GM23338 (cell line): ENCODE data around the gene TNNT1. TPM values are rescaled to one million over a fixed set of nuclear protein-coding genes. Genes with fewer than 3 reads are reported as not detected.
"Not testable (repeated sequence)": the region's sequence is repeated elsewhere in the genome, so short reads cannot be mapped to it uniquely, and the experiment has no call there.

Source experiments
- ATAC-seq: fragments of 200-7000 bp; cut with Tn5 transposase; 3 replicates; pipeline ENCODE4 v1.9.1; 2020
- DNase-seq: peaks from one replicate; pipeline ENCODE4 v3.0.0-alpha.2; 2015; ENCODE audit warnings: low spot score
- H2AFZ ChIP-seq: fragments of 200-600 bp; sonication (generic); 2 replicates; pipeline ENCODE4 v1.8.0; 2016; ENCODE audit warnings: antibody characterized with exemption, mild to moderate bottlenecking, moderate library complexity
- H3F3A ChIP-seq: fragments of 200-600 bp; sonication (generic); replicated peaks from 2 replicates; pipeline ENCODE4 v1.8.0; 2017; ENCODE audit warnings: antibody characterized with exemption, mixed run types, low read depth
- H3K27ac ChIP-seq: fragments of 200-600 bp; sonication (generic); 2 replicates; pipeline ENCODE4 v1.6.1; 2016; ENCODE audit warnings: low read depth
- H3K27me3 ChIP-seq: fragments of 200-600 bp; sonication (generic); 2 replicates; pipeline ENCODE4 v1.8.0; 2016; ENCODE audit warnings: mild to moderate bottlenecking, mixed run types, moderate library complexity; ENCODE audit not compliant: insufficient read depth
- H3K36me3 ChIP-seq: fragments of 200-600 bp; sonication (generic); 2 replicates; pipeline ENCODE4 v1.8.0; 2016; ENCODE audit warnings: mild to moderate bottlenecking; ENCODE audit not compliant: insufficient read depth
- H3K4me1 ChIP-seq: fragments of 200-600 bp; sonication (generic); 2 replicates; pipeline ENCODE4 v1.8.0; 2016; ENCODE audit warnings: mild to moderate bottlenecking, moderate library complexity; ENCODE audit not compliant: insufficient read depth
- H3K4me2 ChIP-seq: fragments of 200-600 bp; sonication (generic); 2 replicates; pipeline ENCODE4 v1.7.1; 2017; ENCODE audit warnings: mixed run types
- H3K4me3 ChIP-seq: fragments of 200-600 bp; sonication (generic); 2 replicates; pipeline ENCODE4 v1.6.1; 2016; ENCODE audit warnings: mixed run types
- H3K79me2 ChIP-seq: fragments of 200-600 bp; sonication (generic); replicated peaks from 2 replicates; pipeline ENCODE4 v1.8.0; 2017; ENCODE audit warnings: mild to moderate bottlenecking; ENCODE audit not compliant: insufficient read depth
- H3K9me2 ChIP-seq: fragments of 200-600 bp; sonication (generic); 2 replicates; pipeline ENCODE4 v1.8.0; 2017; ENCODE audit not compliant: insufficient read depth
- H4K20me1 ChIP-seq: fragments of 200-600 bp; sonication (generic); replicated peaks from 2 replicates; pipeline ENCODE4 v1.8.0; 2017; ENCODE audit warnings: mild to moderate bottlenecking; ENCODE audit not compliant: insufficient read depth
- H3K27ac Mint-ChIP-seq: 2 replicates; pipeline ENCODE4 v1.8.0; 2020; ENCODE audit warnings: inconsistent platforms, mild to moderate bottlenecking, moderate library complexity, mixed read lengths
- H3K27me3 Mint-ChIP-seq: 3 replicates; pipeline ENCODE4 v1.8.0; 2022; ENCODE audit warnings: low read depth, mild to moderate bottlenecking, moderate library complexity, mixed read lengths, inconsistent platforms; ENCODE audit not compliant: insufficient read depth, poor library complexity
- H3K36me3 Mint-ChIP-seq: 3 replicates; pipeline ENCODE4 v1.8.0; 2021; ENCODE audit warnings: low read depth, mild to moderate bottlenecking, inconsistent platforms, moderate library complexity, mixed read lengths
- H3K4me1 Mint-ChIP-seq: 3 replicates; pipeline ENCODE4 v1.8.0; 2020; ENCODE audit warnings: mild to moderate bottlenecking, inconsistent platforms, mixed read lengths
- H3K4me3 Mint-ChIP-seq: 3 replicates; pipeline ENCODE4 v1.8.0; 2021; ENCODE audit warnings: moderate library complexity, mild to moderate bottlenecking, inconsistent platforms, mixed read lengths
- H3K9me3 Mint-ChIP-seq: 3 replicates; pipeline ENCODE4 v1.8.0; 2020; ENCODE audit warnings: moderate library complexity, mild to moderate bottlenecking, inconsistent platforms, mixed read lengths
- CREB1 ChIP-seq: fragments of 250-450 bp; sonication (Bioruptor Pico); IDR thresholded peaks from 2 replicates; pipeline ENCODE4 v1.5.0; 2020; ENCODE audit warnings: low read depth, mild to moderate bottlenecking, moderate library complexity
- EZH2 ChIP-seq: fragments of 200-600 bp; sonication (generic); IDR thresholded peaks from one replicate; pipeline ENCODE4 v1.8.0; 2017; ENCODE audit warnings: antibody characterized with exemption, mild to moderate bottlenecking, low read depth; ENCODE audit not compliant: unreplicated experiment
- EZH2phosphoT487 ChIP-seq: fragments of 200-600 bp; sonication (generic); IDR thresholded peaks from one replicate; pipeline ENCODE4 v1.8.1; 2018; ENCODE audit warnings: antibody characterized with exemption; ENCODE audit not compliant: unreplicated experiment
- JUNB ChIP-seq: IDR thresholded peaks from one replicate; pipeline ENCODE4 v1.6.1; 2016; ENCODE audit warnings: antibody characterized with exemption; ENCODE audit not compliant: unreplicated experiment
- NANOG ChIP-seq: IDR thresholded peaks from 2 replicates; pipeline ENCODE4 v1.6.1; 2016; ENCODE audit warnings: antibody characterized with exemption, borderline replicate concordance
- POLR2AphosphoS5 ChIP-seq: IDR thresholded peaks from 2 replicates; pipeline ENCODE4 v1.6.1; 2016; ENCODE audit warnings: antibody characterized with exemption, low read depth
- ZNF114 ChIP-seq: fragments of 250-450 bp; sonication (Bioruptor Pico); IDR thresholded peaks from 2 replicates; pipeline ENCODE4 v1.5.0; 2020; ENCODE audit warnings: mild to moderate bottlenecking, moderate library complexity
- polyA plus RNA-seq: library from polyadenylated mRNA; unstranded; fragments of >200 nt; fragmentation: Nextera tagmentation; extraction: Ambion mirVana; gene quantifications from 2 replicates; pipeline ENCODE4 v1.2.1, GENCODE V29; 2016
- total RNA-seq: library from RNA; depleted of rRNA; stranded (reverse); fragments of >200 nt; shearing (Covaris generic); gene quantifications from 2 replicates; pipeline ENCODE4 v1.2.3, GENCODE V29; 2014
- TF ChIP-seq, protein P1 (sequence below): fragments of 250-450 bp; sonication (Bioruptor Pico); IDR thresholded peaks from 2 replicates; pipeline ENCODE4 v1.5.0; 2020; ENCODE audit warnings: mild to moderate bottlenecking, moderate library complexity
- TF ChIP-seq, protein P2 (sequence below): IDR thresholded peaks from one replicate; pipeline ENCODE4 v1.6.1; 2018; ENCODE audit warnings: antibody characterized with exemption; ENCODE audit not compliant: unreplicated experiment
- TF ChIP-seq, protein P3 (sequence below), 2 experiments: fragments of 200-600 bp in 1 of 2; sonication (generic) in 1 of 2; conservative IDR thresholded peaks; 2 replicates each; pipeline versions ENCODE4 v1.5.1 to v1.6.1; 2016 to 2017; ENCODE audit warnings: antibody characterized with exemption in 2 of 2, low read depth in 2 of 2, mild to moderate bottlenecking in 2 of 2, moderate library complexity in 1 of 2

Gene TNNT1
- total and polyA plus RNA-seq, 2 experiments from 2014 or later = 59.3 to 150 TPM

DNA sequence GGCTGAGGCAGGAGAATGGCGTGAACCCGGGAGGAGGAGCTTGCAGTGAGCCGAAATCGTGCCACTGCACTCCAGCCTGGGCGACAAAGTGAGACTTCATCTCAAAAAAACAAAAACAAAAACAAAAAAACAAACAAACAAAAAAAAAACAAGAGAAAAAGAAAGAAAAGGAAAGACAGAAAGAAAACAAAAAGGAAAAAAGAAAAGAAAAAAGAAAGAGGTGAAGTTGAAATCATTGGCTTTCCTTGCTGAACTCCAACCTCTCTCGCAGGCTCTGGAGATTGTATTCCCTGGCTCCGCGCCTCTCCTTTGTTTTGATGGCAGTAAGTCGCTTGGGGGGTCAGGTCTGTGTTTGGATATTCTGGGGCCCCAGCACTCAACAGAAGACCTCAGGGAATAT, 23.3 kb upstream of the TNNT1 start:
- H3K4me3 Mint-ChIP-seq = peak overlapping the region; percentile 77
- H3K27ac ChIP-seq, H3K4me1 ChIP-seq, H4K20me1 ChIP-seq, DNase-seq, H3K36me3 Mint-ChIP-seq, H3K36me3 ChIP-seq, ATAC-seq, H3K27ac Mint-ChIP-seq, H3K79me2 ChIP-seq, H3K9me2 ChIP-seq, H3K9me3 Mint-ChIP-seq: not testable (repeated sequence)
- H3K4me2 ChIP-seq = peak overlapping the region; percentile 96
- H3K27me3 Mint-ChIP-seq = peaks cover 31% of the 10 kb centered on the region
- H2AFZ ChIP-seq = peak overlapping the region; percentile 97
- peaks cover 15% of the 10 kb centered on the region; the same call in 1 of the 2 replicates for H3F3A ChIP-seq
- peaks cover 22% of the 10 kb centered on the region for H3K4me1 Mint-ChIP-seq
- H3K27me3 ChIP-seq = peaks cover 73% of the 10 kb centered on the region
- peak overlapping the region; percentile 85 for H3K4me3 ChIP-seq

DNA sequence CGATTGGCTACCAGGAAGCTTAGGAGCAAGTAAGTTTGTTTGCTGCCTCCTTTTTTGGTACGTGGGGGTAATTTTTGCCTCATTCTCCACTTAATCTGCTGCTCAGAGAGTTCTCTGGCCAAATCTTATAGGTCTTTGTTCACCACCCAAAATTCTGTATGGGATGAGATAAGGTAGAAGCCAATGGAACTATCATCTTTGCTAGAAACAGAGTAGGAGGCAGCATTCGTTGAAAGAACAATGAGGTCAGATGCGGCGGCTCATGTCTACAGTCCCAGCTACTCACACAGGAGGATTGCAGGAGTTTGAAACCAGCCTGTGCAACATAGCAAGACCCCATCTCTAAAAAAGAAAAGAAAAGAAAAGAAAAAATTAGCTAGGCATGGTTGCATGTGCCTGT, 22.4 kb upstream of the TNNT1 start:
- no peaks in the 10 kb centered on the region for H3K79me2 ChIP-seq
- H3F3A ChIP-seq = peaks cover 15% of the 10 kb centered on the region; the same call in 1 of the 2 replicates
- Mint-ChIP-seq H3K9me3 (peaks cover 6% of the 10 kb centered on the region; the same call in 2 of the 3 replicates), H3K36me3 (no peaks in the 10 kb centered on the region; the same call in 2 of the 3 replicates), H3K4me1 (peaks cover 21% of the 10 kb centered on the region; the same call in 2 of the 3 replicates), H3K27ac (no peak overlapping the region), H3K4me3 (peak overlapping the region; percentile 10; the same call in 1 of the 3 replicates), H3K27me3 (peaks cover 33% of the 10 kb centered on the region)
- H3K27ac ChIP-seq = no peak overlapping the region
- H2AFZ ChIP-seq = no peak overlapping the region
- ATAC-seq (no peak), DNase-seq (no peak)
- no peaks in the 10 kb centered on the region for H4K20me1 ChIP-seq
- 0 out of 2 replicates have a peak, but pooled peaks cover 3% of the 10 kb centered on the region for H3K9me2 ChIP-seq
- peaks cover 9% of the 10 kb centered on the region; the same call in 1 of the 2 replicates for H3K4me1 ChIP-seq
- H3K4me2 ChIP-seq = no peak overlapping the region
- H3K27me3 ChIP-seq = peaks cover 64% of the 10 kb centered on the region
- no peaks in the 10 kb centered on the region for H3K36me3 ChIP-seq
- H3K4me3 ChIP-seq = no peak overlapping the region
- no peak for TF ChIP-seq POLR2AphosphoS5
- TF ChIP-seq, protein P1, sequence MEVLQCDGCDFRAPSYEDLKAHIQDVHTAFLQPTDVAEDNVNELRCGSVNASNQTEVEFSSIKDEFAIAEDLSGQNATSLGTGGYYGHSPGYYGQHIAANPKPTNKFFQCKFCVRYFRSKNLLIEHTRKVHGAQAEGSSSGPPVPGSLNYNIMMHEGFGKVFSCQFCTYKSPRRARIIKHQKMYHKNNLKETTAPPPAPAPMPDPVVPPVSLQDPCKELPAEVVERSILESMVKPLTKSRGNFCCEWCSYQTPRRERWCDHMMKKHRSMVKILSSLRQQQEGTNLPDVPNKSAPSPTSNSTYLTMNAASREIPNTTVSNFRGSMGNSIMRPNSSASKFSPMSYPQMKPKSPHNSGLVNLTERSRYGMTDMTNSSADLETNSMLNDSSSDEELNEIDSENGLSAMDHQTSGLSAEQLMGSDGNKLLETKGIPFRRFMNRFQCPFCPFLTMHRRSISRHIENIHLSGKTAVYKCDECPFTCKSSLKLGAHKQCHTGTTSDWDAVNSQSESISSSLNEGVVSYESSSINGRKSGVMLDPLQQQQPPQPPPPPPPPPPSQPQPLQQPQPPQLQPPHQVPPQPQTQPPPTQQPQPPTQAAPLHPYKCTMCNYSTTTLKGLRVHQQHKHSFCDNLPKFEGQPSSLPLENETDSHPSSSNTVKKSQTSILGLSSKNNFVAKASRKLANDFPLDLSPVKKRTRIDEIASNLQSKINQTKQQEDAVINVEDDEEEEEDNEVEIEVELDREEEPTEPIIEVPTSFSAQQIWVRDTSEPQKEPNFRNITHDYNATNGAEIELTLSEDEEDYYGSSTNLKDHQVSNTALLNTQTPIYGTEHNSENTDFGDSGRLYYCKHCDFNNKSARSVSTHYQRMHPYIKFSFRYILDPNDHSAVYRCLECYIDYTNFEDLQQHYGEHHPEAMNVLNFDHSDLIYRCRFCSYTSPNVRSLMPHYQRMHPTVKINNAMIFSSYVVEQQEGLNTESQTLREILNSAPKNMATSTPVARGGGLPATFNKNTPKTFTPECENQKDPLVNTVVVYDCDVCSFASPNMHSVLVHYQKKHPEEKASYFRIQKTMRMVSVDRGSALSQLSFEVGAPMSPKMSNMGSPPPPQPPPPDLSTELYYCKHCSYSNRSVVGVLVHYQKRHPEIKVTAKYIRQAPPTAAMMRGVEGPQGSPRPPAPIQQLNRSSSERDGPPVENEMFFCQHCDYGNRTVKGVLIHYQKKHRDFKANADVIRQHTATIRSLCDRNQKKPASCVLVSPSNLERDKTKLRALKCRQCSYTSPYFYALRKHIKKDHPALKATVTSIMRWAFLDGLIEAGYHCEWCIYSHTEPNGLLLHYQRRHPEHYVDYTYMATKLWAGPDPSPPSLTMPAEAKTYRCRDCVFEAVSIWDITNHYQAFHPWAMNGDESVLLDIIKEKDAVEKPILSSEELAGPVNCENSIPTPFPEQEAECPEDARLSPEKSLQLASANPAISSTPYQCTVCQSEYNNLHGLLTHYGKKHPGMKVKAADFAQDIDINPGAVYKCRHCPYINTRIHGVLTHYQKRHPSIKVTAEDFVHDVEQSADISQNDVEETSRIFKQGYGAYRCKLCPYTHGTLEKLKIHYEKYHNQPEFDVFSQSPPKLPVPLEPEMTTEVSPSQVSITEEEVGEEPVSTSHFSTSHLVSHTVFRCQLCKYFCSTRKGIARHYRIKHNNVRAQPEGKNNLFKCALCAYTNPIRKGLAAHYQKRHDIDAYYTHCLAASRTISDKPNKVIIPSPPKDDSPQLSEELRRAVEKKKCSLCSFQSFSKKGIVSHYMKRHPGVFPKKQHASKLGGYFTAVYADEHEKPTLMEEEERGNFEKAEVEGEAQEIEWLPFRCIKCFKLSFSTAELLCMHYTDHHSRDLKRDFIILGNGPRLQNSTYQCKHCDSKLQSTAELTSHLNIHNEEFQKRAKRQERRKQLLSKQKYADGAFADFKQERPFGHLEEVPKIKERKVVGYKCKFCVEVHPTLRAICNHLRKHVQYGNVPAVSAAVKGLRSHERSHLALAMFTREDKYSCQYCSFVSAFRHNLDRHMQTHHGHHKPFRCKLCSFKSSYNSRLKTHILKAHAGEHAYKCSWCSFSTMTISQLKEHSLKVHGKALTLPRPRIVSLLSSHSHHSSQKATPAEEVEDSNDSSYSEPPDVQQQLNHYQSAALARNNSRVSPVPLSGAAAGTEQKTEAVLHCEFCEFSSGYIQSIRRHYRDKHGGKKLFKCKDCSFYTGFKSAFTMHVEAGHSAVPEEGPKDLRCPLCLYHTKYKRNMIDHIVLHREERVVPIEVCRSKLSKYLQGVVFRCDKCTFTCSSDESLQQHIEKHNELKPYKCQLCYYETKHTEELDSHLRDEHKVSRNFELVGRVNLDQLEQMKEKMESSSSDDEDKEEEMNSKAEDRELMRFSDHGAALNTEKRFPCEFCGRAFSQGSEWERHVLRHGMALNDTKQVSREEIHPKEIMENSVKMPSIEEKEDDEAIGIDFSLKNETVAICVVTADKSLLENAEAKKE = no peak
- TF ChIP-seq CREB1 = no peak
- no peak for TF ChIP-seq EZH2phosphoT487
- no peak for TF ChIP-seq ZNF114 (CRISPR knock-in tag)
- TF ChIP-seq JUNB = no peak
- TF ChIP-seq NANOG = no peak
- TF ChIP-seq, protein P2, sequence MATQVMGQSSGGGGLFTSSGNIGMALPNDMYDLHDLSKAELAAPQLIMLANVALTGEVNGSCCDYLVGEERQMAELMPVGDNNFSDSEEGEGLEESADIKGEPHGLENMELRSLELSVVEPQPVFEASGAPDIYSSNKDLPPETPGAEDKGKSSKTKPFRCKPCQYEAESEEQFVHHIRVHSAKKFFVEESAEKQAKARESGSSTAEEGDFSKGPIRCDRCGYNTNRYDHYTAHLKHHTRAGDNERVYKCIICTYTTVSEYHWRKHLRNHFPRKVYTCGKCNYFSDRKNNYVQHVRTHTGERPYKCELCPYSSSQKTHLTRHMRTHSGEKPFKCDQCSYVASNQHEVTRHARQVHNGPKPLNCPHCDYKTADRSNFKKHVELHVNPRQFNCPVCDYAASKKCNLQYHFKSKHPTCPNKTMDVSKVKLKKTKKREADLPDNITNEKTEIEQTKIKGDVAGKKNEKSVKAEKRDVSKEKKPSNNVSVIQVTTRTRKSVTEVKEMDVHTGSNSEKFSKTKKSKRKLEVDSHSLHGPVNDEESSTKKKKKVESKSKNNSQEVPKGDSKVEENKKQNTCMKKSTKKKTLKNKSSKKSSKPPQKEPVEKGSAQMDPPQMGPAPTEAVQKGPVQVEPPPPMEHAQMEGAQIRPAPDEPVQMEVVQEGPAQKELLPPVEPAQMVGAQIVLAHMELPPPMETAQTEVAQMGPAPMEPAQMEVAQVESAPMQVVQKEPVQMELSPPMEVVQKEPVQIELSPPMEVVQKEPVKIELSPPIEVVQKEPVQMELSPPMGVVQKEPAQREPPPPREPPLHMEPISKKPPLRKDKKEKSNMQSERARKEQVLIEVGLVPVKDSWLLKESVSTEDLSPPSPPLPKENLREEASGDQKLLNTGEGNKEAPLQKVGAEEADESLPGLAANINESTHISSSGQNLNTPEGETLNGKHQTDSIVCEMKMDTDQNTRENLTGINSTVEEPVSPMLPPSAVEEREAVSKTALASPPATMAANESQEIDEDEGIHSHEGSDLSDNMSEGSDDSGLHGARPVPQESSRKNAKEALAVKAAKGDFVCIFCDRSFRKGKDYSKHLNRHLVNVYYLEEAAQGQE = no peak
- TF ChIP-seq, protein P3, sequence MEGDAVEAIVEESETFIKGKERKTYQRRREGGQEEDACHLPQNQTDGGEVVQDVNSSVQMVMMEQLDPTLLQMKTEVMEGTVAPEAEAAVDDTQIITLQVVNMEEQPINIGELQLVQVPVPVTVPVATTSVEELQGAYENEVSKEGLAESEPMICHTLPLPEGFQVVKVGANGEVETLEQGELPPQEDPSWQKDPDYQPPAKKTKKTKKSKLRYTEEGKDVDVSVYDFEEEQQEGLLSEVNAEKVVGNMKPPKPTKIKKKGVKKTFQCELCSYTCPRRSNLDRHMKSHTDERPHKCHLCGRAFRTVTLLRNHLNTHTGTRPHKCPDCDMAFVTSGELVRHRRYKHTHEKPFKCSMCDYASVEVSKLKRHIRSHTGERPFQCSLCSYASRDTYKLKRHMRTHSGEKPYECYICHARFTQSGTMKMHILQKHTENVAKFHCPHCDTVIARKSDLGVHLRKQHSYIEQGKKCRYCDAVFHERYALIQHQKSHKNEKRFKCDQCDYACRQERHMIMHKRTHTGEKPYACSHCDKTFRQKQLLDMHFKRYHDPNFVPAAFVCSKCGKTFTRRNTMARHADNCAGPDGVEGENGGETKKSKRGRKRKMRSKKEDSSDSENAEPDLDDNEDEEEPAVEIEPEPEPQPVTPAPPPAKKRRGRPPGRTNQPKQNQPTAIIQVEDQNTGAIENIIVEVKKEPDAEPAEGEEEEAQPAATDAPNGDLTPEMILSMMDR (conservative IDR thresholded peaks at IDR 0.05; ENCODE audit: low read depth in 2 of 2) = no peak
- TF ChIP-seq EZH2 = no peak
